HepG2 (cell line): Measurements from ENCODE around the gene KLHL35. TPM values are rescaled to one million over a fixed set of nuclear protein-coding genes. Genes with fewer than 3 reads are reported as not detected.
A peak's percentile ranks its signal among the peaks of the same experiment; 100 is the strongest.

Source experiments
- AFF4 ChIP-seq: sonication (generic); formaldehyde crosslinking; IDR thresholded peaks from 2 replicates; pipeline ENCODE4 v1.4.0; 2020; ENCODE audit warnings: missing genetic modification reagents
- CSRNP2 ChIP-seq: sonication (generic); formaldehyde crosslinking; conservative IDR thresholded peaks from 2 replicates; pipeline ENCODE4 v1.8.0; 2022; ENCODE audit warnings: low read depth, missing genetic modification reagents
- CTCF ChIP-seq: sonication (generic); formaldehyde crosslinking; IDR thresholded peaks from 2 replicates; pipeline ENCODE4 v1.5.0; 2020; ENCODE audit warnings: mild to moderate bottlenecking, missing genetic modification reagents, moderate library complexity
- KAT7 ChIP-seq: IDR thresholded peaks from 2 replicates; pipeline ENCODE4 v1.6.1; 2018; ENCODE audit warnings: borderline replicate concordance, missing compliant biosample characterization
- MLXIP ChIP-seq: sonication (generic); formaldehyde crosslinking; IDR thresholded peaks from 2 replicates; pipeline ENCODE4 v1.9.0; 2021; ENCODE audit warnings: missing genetic modification reagents, borderline replicate concordance
- MYC ChIP-seq: sonication (generic); formaldehyde crosslinking; IDR thresholded peaks from 2 replicates; pipeline ENCODE4 v1.9.0; 2021; ENCODE audit warnings: missing genetic modification reagents, borderline replicate concordance
- RAD21 ChIP-seq: fragments of 450-650 bp; formaldehyde crosslinking; IDR thresholded peaks from 2 replicates; pipeline ENCODE4 v1.5.0; 2020; ENCODE audit warnings: mild to moderate bottlenecking
- THAP11 ChIP-seq: IDR thresholded peaks from 2 replicates; pipeline ENCODE4 v1.6.1; 2016; ENCODE audit warnings: missing biosample characterization, missing genetic modification reagents
- ZEB1 ChIP-seq: IDR thresholded peaks from 2 replicates; pipeline ENCODE4 v1.6.1; 2012; ENCODE audit warnings: mild to moderate bottlenecking, low read depth, inconsistent platforms; ENCODE audit not compliant: insufficient replicate concordance
- ZNF205 ChIP-seq: IDR thresholded peaks from 2 replicates; pipeline ENCODE4 v1.6.1; 2018; ENCODE audit warnings: missing biosample characterization, missing genetic modification reagents
- ZNF777 ChIP-seq: sonication (generic); formaldehyde crosslinking; IDR thresholded peaks from 2 replicates; pipeline ENCODE4 v1.4.0; 2020; ENCODE audit warnings: missing genetic modification reagents
- ZSCAN9 ChIP-seq: IDR thresholded peaks from 2 replicates; pipeline ENCODE4 v1.6.1; 2016; ENCODE audit warnings: borderline replicate concordance
- polyA plus RNA-seq, 8 experiments: library from polyadenylated mRNA; depleted of rRNA in 3 of 8; stranded (reverse) in 7 of 8; unstranded in 1 of 8; fragments of >200 nt; fragmentation: Illumina TruSeq in 4 of 8; extraction: Trizol in 4 of 8; gene quantifications; 2 replicates each; pipeline versions ENCODE4 v1.2.1 to v1.2.3, GENCODE V29; 2011 to 2016; ENCODE audit warnings: low read depth in 4 of 8, missing spikeins in 1 of 8, mixed read lengths in 1 of 8; ENCODE audit not compliant: insufficient read depth in 1 of 8
- total RNA-seq, 5 experiments: library from RNA; depleted of rRNA; stranded (reverse); fragments of >200 nt; fragmentation: Illumina TruSeq; extraction: Trizol; gene quantifications; 2 replicates each; pipeline ENCODE4 v1.2.3, GENCODE V29; 2016; ENCODE audit warnings: low read depth in 1 of 5

The KLHL35 gene
- total and polyA plus RNA-seq, 2 of the 13 experiments (the other 11 are each of a cell fraction or from before 2014, with no cell fraction given), result not detected

GRCh38 chr11:75388386-75389275 lies 44.4 kb downstream of the KLHL35 start (continued):
- TF ChIP-seq MLXIP (CRISPR knock-in tag), result no peak
- no peak for TF ChIP-seq KAT7
- no peak for TF ChIP-seq AFF4 (CRISPR knock-in tag)
- no peak for TF ChIP-seq ZNF205 (CRISPR knock-in tag)
- peak; percentile 16; the same call in 1 of the 2 replicates for TF ChIP-seq MYC (CRISPR knock-in tag)
- TF ChIP-seq ZNF777 (CRISPR knock-in tag), result no peak
- peak; percentile 89 for TF ChIP-seq CTCF (CRISPR knock-in tag)
- 0 out of 2 replicates have a peak, but pooled peaks have one; percentile 27 for TF ChIP-seq ZSCAN9 (CRISPR knock-in tag)
- TF ChIP-seq RAD21 (CRISPR knock-in tag), result peak; percentile 58; the same call in 1 of the 2 replicates
- peak; percentile 32; the same call in 1 of the 2 replicates for TF ChIP-seq THAP11
- TF ChIP-seq CSRNP2 (CRISPR knock-in tag), result no peak
- TF ChIP-seq ZEB1, result no peak
